ENCODE measurements around the gene KANSL1. TPM values are rescaled to one million over a fixed set of nuclear protein-coding genes. Genes with fewer than 3 reads are reported as not detected.

The KANSL1 gene
- total RNA-seq, 1 donor from 2014 or later, result 102 TPM

GRCh38 chr17:46152423-46152822 is 40.8 kb downstream of the KANSL1 start:
- Mint-ChIP-seq H3K9me3 (ENCODE audit: unreplicated experiment) (no peaks in the 10 kb centered on the region), H3K4me3 (ENCODE audit: unreplicated experiment) (no peak overlapping the region), H3K4me1 (ENCODE audit: unreplicated experiment) (peaks cover 72% of the 10 kb centered on the region), H3K27me3 (ENCODE audit: unreplicated experiment) (no peaks in the 10 kb centered on the region), H3K27ac (ENCODE audit: unreplicated experiment) (peak overlapping the region; percentile 58), H3K36me3 (ENCODE audit: unreplicated experiment) (peaks cover 6% of the 10 kb centered on the region)
- DNase-seq (ENCODE audit: extremely low spot score, unreplicated experiment), result no peak
- no peak for TF ChIP-seq CTCF (IDR thresholded peaks at IDR 0.05)

- Mint-ChIP-seq H3K36me3 (ENCODE audit: unreplicated experiment) (peaks cover 6% of the 10 kb centered on the region), H3K27me3 (ENCODE audit: unreplicated experiment) (no peaks in the 10 kb centered on the region), H3K4me3 (ENCODE audit: unreplicated experiment) (no peak overlapping the region), H3K4me1 (ENCODE audit: unreplicated experiment) (peaks cover 66% of the 10 kb centered on the region), H3K27ac (ENCODE audit: unreplicated experiment) (no peak overlapping the region), H3K9me3 (ENCODE audit: unreplicated experiment) (no peaks in the 10 kb centered on the region)
- no peak for DNase-seq (ENCODE audit: extremely low spot score, unreplicated experiment)
- TF ChIP-seq CTCF (IDR thresholded peaks at IDR 0.05), result no peak
Observed at GRCh38 chr17:46151762-46152161, 41.5 kb downstream of the KANSL1 start.

GRCh38 chr17:46150216-46150963 is 42.8 kb downstream of the KANSL1 start:
- Mint-ChIP-seq H3K4me3 (ENCODE audit: unreplicated experiment) (no peak overlapping the region), H3K4me1 (ENCODE audit: unreplicated experiment) (peaks cover 54% of the 10 kb centered on the region), H3K9me3 (ENCODE audit: unreplicated experiment) (no peaks in the 10 kb centered on the region), H3K36me3 (ENCODE audit: unreplicated experiment) (peaks cover 6% of the 10 kb centered on the region), H3K27ac (ENCODE audit: unreplicated experiment) (peak overlapping the region; percentile 0), H3K27me3 (ENCODE audit: unreplicated experiment) (no peaks in the 10 kb centered on the region)
- DNase-seq (ENCODE audit: extremely low spot score, unreplicated experiment), result no peak
- TF ChIP-seq CTCF (IDR thresholded peaks at IDR 0.05), result no peak

- Mint-ChIP-seq H3K4me1 (ENCODE audit: unreplicated experiment) (peaks cover 39% of the 10 kb centered on the region), H3K27ac (ENCODE audit: unreplicated experiment) (no peak overlapping the region), H3K27me3 (ENCODE audit: unreplicated experiment) (no peaks in the 10 kb centered on the region), H3K36me3 (ENCODE audit: unreplicated experiment) (peaks cover 9% of the 10 kb centered on the region), H3K4me3 (ENCODE audit: unreplicated experiment) (no peak overlapping the region), H3K9me3 (ENCODE audit: unreplicated experiment) (no peaks in the 10 kb centered on the region)
- TF ChIP-seq CTCF (IDR thresholded peaks at IDR 0.05), result no peak
- DNase-seq (ENCODE audit: extremely low spot score, unreplicated experiment), result no peak
Observed at GRCh38 chr17:46148247-46148646, 45.0 kb downstream of the KANSL1 start.

GRCh38 chr17:46147296-46147695 is 45.9 kb downstream of the KANSL1 start:
- H3K4me3 Mint-ChIP-seq (ENCODE audit: unreplicated experiment), result no peak overlapping the region
- TF ChIP-seq CTCF (IDR thresholded peaks at IDR 0.05), result no peak
- peaks cover 9% of the 10 kb centered on the region for H3K36me3 Mint-ChIP-seq (ENCODE audit: unreplicated experiment)
- DNase-seq (ENCODE audit: extremely low spot score, unreplicated experiment), result no peak
- peaks cover 34% of the 10 kb centered on the region for H3K4me1 Mint-ChIP-seq (ENCODE audit: unreplicated experiment)
- no peak overlapping the region for H3K27ac Mint-ChIP-seq (ENCODE audit: unreplicated experiment)
- H3K27me3 Mint-ChIP-seq (ENCODE audit: unreplicated experiment), result no peaks in the 10 kb centered on the region
- H3K9me3 Mint-ChIP-seq (ENCODE audit: unreplicated experiment), result no peaks in the 10 kb centered on the region

All from osteocyte (in vitro differentiated cells).